ENCODE data around the gene PTPRR.

PTPRR gene

GRCh38 chr12:70711831-70712230 is 208.7 kb downstream of the PTPRR start:
- H3K9ac ChIP-seq (ENCODE audit: low read length) = no peak overlapping the region
- H3K27ac ChIP-seq (ENCODE audit: low read length) = no peak overlapping the region

GRCh38 chr12:70709022-70709421 is 211.5 kb downstream of the PTPRR start:
- Histone ChIP-seq H3K4me3 (ENCODE audit: low read length) (no peak overlapping the region), H3K27ac (ENCODE audit: low read length) (no peak overlapping the region), H3K36me3 (ENCODE audit: control insufficient read depth, low read depth, low read length) (no peaks in the 10 kb centered on the region), H3K9ac (ENCODE audit: low read length) (no peak overlapping the region), H3K4me1 (ENCODE audit: control insufficient read depth, low read depth, low read length) (no peaks in the 10 kb centered on the region), H3K27me3 (ENCODE audit: control insufficient read depth, insufficient read depth, low read length) (no peaks in the 10 kb centered on the region), H3K9me3 (ENCODE audit: control insufficient read depth, low read depth, low read length) (no peaks in the 10 kb centered on the region)

More at GRCh38 chr12:70711831-70712230, 208.7 kb downstream of the PTPRR start:
- H3K27me3 ChIP-seq (ENCODE audit: control insufficient read depth, insufficient read depth, low read length) = no peaks in the 10 kb centered on the region
- H3K4me3 ChIP-seq (ENCODE audit: low read length) = no peak overlapping the region
- no peaks in the 10 kb centered on the region for H3K9me3 ChIP-seq (ENCODE audit: control insufficient read depth, low read depth, low read length)
- no peaks in the 10 kb centered on the region for H3K36me3 ChIP-seq (ENCODE audit: control insufficient read depth, low read depth, low read length)
- no peaks in the 10 kb centered on the region for H3K4me1 ChIP-seq (ENCODE audit: control insufficient read depth, low read depth, low read length)

GRCh38 chr12:70706611-70707010 is 213.9 kb downstream of the PTPRR start:
- Histone ChIP-seq H3K4me1 (ENCODE audit: control insufficient read depth, low read depth, low read length) (no peaks in the 10 kb centered on the region), H3K9ac (ENCODE audit: low read length) (no peak overlapping the region)

GRCh38 chr12:70698345-70698744 is 222.2 kb downstream of the PTPRR start:
- Histone ChIP-seq H3K9me3 (ENCODE audit: control insufficient read depth, low read depth, low read length) (no peaks in the 10 kb centered on the region), H3K4me1 (ENCODE audit: control insufficient read depth, low read depth, low read length) (no peaks in the 10 kb centered on the region), H3K36me3 (ENCODE audit: control insufficient read depth, low read depth, low read length) (no peaks in the 10 kb centered on the region), H3K27me3 (ENCODE audit: control insufficient read depth, insufficient read depth, low read length) (no peaks in the 10 kb centered on the region), H3K27ac (ENCODE audit: low read length) (no peak overlapping the region), H3K9ac (ENCODE audit: low read length) (no peak overlapping the region), H3K4me3 (ENCODE audit: low read length) (no peak overlapping the region)

More at GRCh38 chr12:70706611-70707010, 213.9 kb downstream of the PTPRR start:
- Histone ChIP-seq H3K36me3 (ENCODE audit: control insufficient read depth, low read depth, low read length) (no peaks in the 10 kb centered on the region), H3K9me3 (ENCODE audit: control insufficient read depth, low read depth, low read length) (no peaks in the 10 kb centered on the region), H3K27me3 (ENCODE audit: control insufficient read depth, insufficient read depth, low read length) (no peaks in the 10 kb centered on the region), H3K27ac (ENCODE audit: low read length) (no peak overlapping the region), H3K4me3 (ENCODE audit: low read length) (no peak overlapping the region)

- Histone ChIP-seq H3K36me3 (ENCODE audit: control insufficient read depth, low read depth, low read length) (no peaks in the 10 kb centered on the region), H3K4me3 (ENCODE audit: low read length) (no peak overlapping the region), H3K27ac (ENCODE audit: low read length) (no peak overlapping the region), H3K4me1 (ENCODE audit: control insufficient read depth, low read depth, low read length) (no peaks in the 10 kb centered on the region), H3K27me3 (ENCODE audit: control insufficient read depth, insufficient read depth, low read length) (no peaks in the 10 kb centered on the region), H3K9ac (ENCODE audit: low read length) (no peak overlapping the region), H3K9me3 (ENCODE audit: control insufficient read depth, low read depth, low read length) (no peaks in the 10 kb centered on the region)
Measured at GRCh38 chr12:70695361-70696023, 225.0 kb downstream of the PTPRR start.

- H3K9ac ChIP-seq (ENCODE audit: low read length) = no peak overlapping the region
- H3K4me1 ChIP-seq (ENCODE audit: control insufficient read depth, low read depth, low read length) = peaks cover 13% of the 10 kb centered on the region
- no peak overlapping the region for H3K27ac ChIP-seq (ENCODE audit: low read length)
Measured at GRCh38 chr12:70692681-70693288, 227.8 kb downstream of the PTPRR start.

GRCh38 chr12:70691018-70691672 is 229.4 kb downstream of the PTPRR start:
- H3K9ac ChIP-seq (ENCODE audit: low read length) = no peak overlapping the region
- H3K27me3 ChIP-seq (ENCODE audit: control insufficient read depth, insufficient read depth, low read length) = no peaks in the 10 kb centered on the region
- no peaks in the 10 kb centered on the region for H3K36me3 ChIP-seq (ENCODE audit: control insufficient read depth, low read depth, low read length)
- no peaks in the 10 kb centered on the region for H3K9me3 ChIP-seq (ENCODE audit: control insufficient read depth, low read depth, low read length)
- H3K4me1 ChIP-seq (ENCODE audit: control insufficient read depth, low read depth, low read length) = peaks cover 13% of the 10 kb centered on the region
- H3K4me3 ChIP-seq (ENCODE audit: low read length) = no peak overlapping the region
- no peak overlapping the region for H3K27ac ChIP-seq (ENCODE audit: low read length)

More at GRCh38 chr12:70692681-70693288, 227.8 kb downstream of the PTPRR start:
- Histone ChIP-seq H3K36me3 (ENCODE audit: control insufficient read depth, low read depth, low read length) (no peaks in the 10 kb centered on the region), H3K27me3 (ENCODE audit: control insufficient read depth, insufficient read depth, low read length) (no peaks in the 10 kb centered on the region), H3K9me3 (ENCODE audit: control insufficient read depth, low read depth, low read length) (no peaks in the 10 kb centered on the region), H3K4me3 (ENCODE audit: low read length) (no peak overlapping the region)

- Histone ChIP-seq H3K4me3 (ENCODE audit: low read length) (no peak overlapping the region), H3K27me3 (ENCODE audit: control insufficient read depth, insufficient read depth, low read length) (no peaks in the 10 kb centered on the region), H3K36me3 (ENCODE audit: control insufficient read depth, low read depth, low read length) (no peaks in the 10 kb centered on the region), H3K9me3 (ENCODE audit: control insufficient read depth, low read depth, low read length) (no peaks in the 10 kb centered on the region), H3K9ac (ENCODE audit: low read length) (no peak overlapping the region), H3K27ac (ENCODE audit: low read length) (no peak overlapping the region), H3K4me1 (ENCODE audit: control insufficient read depth, low read depth, low read length) (peaks cover 13% of the 10 kb centered on the region)
Measured at GRCh38 chr12:70686907-70687306, 233.6 kb downstream of the PTPRR start.

GRCh38 chr12:70686299-70686698 is 234.2 kb downstream of the PTPRR start:
- H3K9me3 ChIP-seq (ENCODE audit: control insufficient read depth, low read depth, low read length) = no peaks in the 10 kb centered on the region
- H3K9ac ChIP-seq (ENCODE audit: low read length) = no peak overlapping the region

GRCh38 chr12:70683976-70684375 is 236.6 kb downstream of the PTPRR start:
- Histone ChIP-seq H3K36me3 (ENCODE audit: control insufficient read depth, low read depth, low read length) (no peaks in the 10 kb centered on the region), H3K27me3 (ENCODE audit: control insufficient read depth, insufficient read depth, low read length) (no peaks in the 10 kb centered on the region), H3K4me3 (ENCODE audit: low read length) (no peak overlapping the region), H3K9me3 (ENCODE audit: control insufficient read depth, low read depth, low read length) (no peaks in the 10 kb centered on the region), H3K27ac (ENCODE audit: low read length) (no peak overlapping the region), H3K4me1 (ENCODE audit: control insufficient read depth, low read depth, low read length) (peaks cover 6% of the 10 kb centered on the region), H3K9ac (ENCODE audit: low read length) (no peak overlapping the region)

More at GRCh38 chr12:70686299-70686698, 234.2 kb downstream of the PTPRR start:
- Histone ChIP-seq H3K36me3 (ENCODE audit: control insufficient read depth, low read depth, low read length) (no peaks in the 10 kb centered on the region), H3K4me1 (ENCODE audit: control insufficient read depth, low read depth, low read length) (peaks cover 13% of the 10 kb centered on the region), H3K27ac (ENCODE audit: low read length) (no peak overlapping the region), H3K4me3 (ENCODE audit: low read length) (no peak overlapping the region), H3K27me3 (ENCODE audit: control insufficient read depth, insufficient read depth, low read length) (no peaks in the 10 kb centered on the region)

GRCh38 chr12:70671698-70672097 is 248.8 kb downstream of the PTPRR start:
- no peak overlapping the region for H3K4me3 ChIP-seq (ENCODE audit: low read length)
- H3K9ac ChIP-seq (ENCODE audit: low read length) = no peak overlapping the region
- H3K27ac ChIP-seq (ENCODE audit: low read length) = no peak overlapping the region
- no peaks in the 10 kb centered on the region for H3K36me3 ChIP-seq (ENCODE audit: control insufficient read depth, low read depth, low read length)
- no peaks in the 10 kb centered on the region for H3K27me3 ChIP-seq (ENCODE audit: control insufficient read depth, insufficient read depth, low read length)
- no peaks in the 10 kb centered on the region for H3K9me3 ChIP-seq (ENCODE audit: control insufficient read depth, low read depth, low read length)
- no peaks in the 10 kb centered on the region for H3K4me1 ChIP-seq (ENCODE audit: control insufficient read depth, low read depth, low read length)

Measured in iPS-18a (cell line).